CD4-positive, alpha-beta T cell treated with Interferon gamma for 1 hour (primary cell): ENCODE measurements around the gene ZNF599.
A peak's percentile ranks its signal among the peaks of the same experiment; 100 is the strongest.
"Not testable (repeated sequence)": the region's sequence is repeated elsewhere in the genome, so short reads cannot be mapped to it uniquely, and the experiment has no call there.

ENCODE experiments used
- DNase-seq: peaks from one replicate; pipeline ENCODE4 v3.0.0-alpha.2; 2020

ZNF599 gene

GRCh38 chr19:34772697-34773554, at the start of gene ZNF599:
TSS of gene ZNF599 (minus strand) at chr19:34773215. CDS start at chr19:34772841, 374 bp downstream.
- peak; percentile 89 for DNase-seq

DNA sequence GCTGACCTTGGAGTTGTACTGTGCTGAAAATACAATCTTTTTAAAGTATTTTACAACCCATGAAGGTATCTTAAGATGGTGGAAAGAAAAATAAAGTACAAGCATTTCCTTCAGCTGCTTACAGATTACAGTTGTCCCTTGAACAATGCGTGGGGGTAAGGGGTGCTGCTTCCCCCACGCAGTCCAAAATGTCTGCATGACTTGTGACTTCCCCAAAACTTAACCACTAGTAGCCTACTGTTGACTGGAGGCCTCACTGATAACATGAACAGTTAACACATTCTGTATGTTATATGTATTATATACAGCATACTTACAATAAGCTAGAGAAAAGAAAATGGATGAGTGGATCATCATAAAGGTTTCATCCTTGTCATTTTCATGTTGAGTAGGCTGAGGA, 45.3 kb upstream of the ZNF599 start:
- no peak for DNase-seq

DNA sequence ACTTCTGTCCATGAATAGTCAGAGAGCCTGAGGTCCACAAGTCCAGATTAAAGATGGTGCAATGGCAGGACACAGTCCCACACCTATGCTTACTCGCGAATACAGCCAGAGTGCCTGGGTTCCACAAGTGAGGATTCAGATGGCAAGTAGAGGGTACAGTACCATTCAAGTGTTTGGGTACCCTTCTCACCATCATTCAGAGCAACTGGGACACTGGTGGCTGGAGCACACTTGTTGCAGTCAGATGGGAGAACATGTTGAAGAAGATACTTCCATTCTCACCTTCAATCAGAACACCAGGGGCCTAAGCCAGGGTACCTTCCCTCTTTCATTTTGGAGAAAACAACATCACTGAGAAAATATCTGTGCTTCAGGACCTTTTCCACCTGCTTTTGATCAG, 43.7 kb upstream of the ZNF599 start:
- no peak for DNase-seq

DNA sequence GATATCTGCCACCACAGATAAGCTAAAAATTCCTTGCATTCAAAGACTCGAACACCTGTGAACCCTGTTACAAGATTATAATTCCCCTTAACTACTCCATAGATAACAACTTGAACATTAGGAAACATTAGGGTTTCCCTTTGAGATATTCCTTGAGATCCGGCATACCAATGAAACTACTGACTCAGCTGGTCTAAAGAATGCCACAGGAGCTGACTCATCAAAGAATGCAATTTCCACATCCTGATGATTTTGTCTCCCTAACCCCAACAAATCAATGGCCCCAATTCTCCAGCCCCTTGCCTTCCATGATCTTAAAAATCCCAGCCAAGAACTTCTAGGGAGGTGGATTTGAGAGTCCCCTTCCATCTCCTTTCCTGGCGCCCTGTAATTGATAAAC, 35.6 kb upstream of the ZNF599 start:
- no peak for DNase-seq

- DNase-seq, result no peak
Measured at GRCh38 chr19:34806976-34807860, 34.2 kb upstream of the ZNF599 start.

GRCh38 chr19:34804115-34804514, 31.1 kb upstream of the ZNF599 start:
- no peak for DNase-seq

DNA sequence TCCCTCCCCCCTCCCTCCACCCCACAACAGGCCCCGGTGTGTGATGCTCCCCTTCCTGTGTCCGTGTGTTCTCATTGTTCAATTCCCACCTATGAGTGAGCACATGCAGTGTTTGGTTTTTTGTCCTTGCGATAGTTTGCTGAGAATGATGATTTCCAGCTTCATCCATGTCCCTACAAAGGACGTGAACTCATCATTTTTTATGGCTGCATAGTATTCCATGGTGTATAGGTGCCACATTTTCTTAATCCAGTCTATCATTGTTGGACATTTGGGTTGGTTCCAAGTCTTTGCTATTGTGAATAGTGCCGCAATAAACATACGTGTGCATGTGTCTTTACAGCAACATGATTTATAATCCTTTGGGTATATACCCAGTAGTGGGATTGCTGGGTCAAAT, 23.9 kb upstream of the ZNF599 start:
- DNase-seq, result not testable (repeated sequence)

DNA sequence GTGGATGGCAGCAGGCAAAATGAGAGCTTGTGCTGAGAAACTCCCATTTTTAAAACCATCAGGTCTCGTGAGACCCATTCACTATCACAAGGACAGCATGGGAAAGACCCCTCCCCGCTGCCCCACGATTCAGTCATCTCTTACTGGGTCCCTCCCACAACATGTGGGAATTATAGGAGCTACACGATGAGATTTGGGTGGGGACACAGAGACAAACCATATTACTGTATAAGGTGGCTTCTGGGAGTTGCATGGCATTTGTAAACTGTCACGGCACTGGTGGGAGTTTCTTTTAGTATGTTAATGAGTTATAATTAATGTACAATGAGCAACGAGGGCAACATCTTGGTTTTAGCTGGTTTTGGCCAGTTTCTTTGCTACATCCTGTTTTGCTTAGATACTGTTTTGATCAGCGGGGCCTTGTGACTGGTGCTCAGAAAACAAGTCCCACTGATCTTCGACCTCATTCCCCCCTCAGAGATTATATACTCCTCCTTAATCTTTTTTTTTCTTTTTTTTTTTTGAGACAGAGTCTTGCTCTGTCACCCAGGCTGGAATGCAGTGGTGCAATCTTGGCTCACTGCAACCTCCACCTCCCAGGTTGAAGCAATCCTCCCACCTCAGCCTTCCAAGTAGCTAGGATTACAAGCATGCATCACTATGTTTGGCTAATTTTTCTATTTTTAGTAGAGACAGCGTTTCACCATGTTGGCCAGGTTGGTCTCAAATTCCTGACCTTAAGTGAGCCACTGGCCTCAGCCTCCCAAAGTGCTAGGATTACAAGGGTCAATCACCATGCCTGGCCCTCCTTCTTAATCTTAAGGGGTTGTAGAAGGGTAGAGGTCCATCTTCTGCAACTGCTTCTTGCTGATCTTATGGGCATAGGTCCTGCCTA, 21.3 kb upstream of the ZNF599 start:
- no peak for DNase-seq

DNA sequence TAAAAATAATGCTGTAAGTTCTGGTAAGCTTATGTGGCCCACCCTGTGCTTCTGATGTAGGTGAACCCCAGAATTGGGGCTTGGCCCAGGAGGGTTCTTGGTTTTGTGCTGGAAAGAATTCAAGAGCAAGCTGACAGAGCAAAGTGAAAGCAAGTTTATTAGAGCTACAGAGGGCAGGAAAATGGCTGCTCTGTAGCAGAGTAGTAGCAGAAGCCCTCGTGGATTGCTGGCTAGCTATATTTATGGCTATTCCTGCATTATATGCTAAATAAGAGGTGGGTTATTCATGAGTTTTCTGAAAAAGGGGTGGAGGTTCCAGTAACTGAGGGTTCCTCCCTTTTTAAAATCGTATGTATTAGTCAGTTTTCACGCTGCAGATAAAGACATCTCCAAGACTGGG, 20.6 kb upstream of the ZNF599 start:
- DNase-seq, result no peak

- no peak for DNase-seq
Measured at GRCh38 chr19:34788074-34788473, 15.1 kb upstream of the ZNF599 start.

- no peak for DNase-seq
Measured at GRCh38 chr19:34787059-34787824, 14.2 kb upstream of the ZNF599 start.

DNA sequence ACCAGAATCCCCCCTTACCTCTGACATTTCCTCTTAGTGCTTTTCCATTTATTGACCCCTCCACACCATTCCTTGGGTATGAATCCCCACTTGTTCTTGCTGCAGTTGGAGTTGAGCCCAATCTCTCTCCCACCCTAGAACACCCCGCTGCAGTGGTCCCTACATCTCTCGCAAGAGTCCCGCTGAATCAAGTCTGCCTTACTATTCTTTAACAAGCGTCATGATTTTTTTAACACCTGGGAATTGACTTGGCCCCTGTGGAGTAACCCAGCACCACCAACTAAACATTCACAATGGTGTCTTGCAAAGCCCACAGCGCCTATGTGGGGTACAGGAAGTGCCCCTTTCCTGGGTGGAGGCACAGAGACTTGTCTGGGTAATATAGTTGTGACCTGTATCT, 13.2 kb upstream of the ZNF599 start:
- DNase-seq, result no peak

GRCh38 chr19:34779652-34780051, 6.6 kb upstream of the ZNF599 start:
- DNase-seq, result no peak

- no peak for DNase-seq
Measured at GRCh38 chr19:34778342-34778741, 5.3 kb upstream of the ZNF599 start.

- DNase-seq, result no peak
Measured at GRCh38 chr19:34774857-34775256, 1.8 kb upstream of the ZNF599 start.

DNA sequence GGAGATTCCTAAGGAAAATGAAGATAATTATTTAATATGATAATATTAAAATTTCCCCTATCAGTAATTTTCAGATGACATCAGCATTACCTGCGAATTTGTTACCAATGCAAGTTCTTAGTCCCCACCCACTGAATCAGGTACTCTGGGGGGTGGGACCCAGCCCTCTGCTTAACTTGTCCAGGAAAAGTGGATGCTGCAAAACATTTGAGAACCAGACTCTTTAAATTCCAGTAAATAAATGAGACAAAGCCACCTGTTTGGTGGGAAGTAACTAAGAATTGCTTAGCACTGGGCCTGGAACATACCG, 495 bp upstream of the ZNF599 start:
- DNase-seq, result no peak

- DNase-seq, result no peak
Measured at GRCh38 chr19:34767951-34768350, 5.1 kb downstream of the ZNF599 start.

GRCh38 chr19:34766386-34766785, 6.6 kb downstream of the ZNF599 start:
- DNase-seq, result no peak

GRCh38 chr19:34759218-34759917, 13.6 kb downstream of the ZNF599 start:
- DNase-seq, result no peak

- no peak for DNase-seq
Measured at GRCh38 chr19:34757441-34757840, 15.6 kb downstream of the ZNF599 start.

DNA sequence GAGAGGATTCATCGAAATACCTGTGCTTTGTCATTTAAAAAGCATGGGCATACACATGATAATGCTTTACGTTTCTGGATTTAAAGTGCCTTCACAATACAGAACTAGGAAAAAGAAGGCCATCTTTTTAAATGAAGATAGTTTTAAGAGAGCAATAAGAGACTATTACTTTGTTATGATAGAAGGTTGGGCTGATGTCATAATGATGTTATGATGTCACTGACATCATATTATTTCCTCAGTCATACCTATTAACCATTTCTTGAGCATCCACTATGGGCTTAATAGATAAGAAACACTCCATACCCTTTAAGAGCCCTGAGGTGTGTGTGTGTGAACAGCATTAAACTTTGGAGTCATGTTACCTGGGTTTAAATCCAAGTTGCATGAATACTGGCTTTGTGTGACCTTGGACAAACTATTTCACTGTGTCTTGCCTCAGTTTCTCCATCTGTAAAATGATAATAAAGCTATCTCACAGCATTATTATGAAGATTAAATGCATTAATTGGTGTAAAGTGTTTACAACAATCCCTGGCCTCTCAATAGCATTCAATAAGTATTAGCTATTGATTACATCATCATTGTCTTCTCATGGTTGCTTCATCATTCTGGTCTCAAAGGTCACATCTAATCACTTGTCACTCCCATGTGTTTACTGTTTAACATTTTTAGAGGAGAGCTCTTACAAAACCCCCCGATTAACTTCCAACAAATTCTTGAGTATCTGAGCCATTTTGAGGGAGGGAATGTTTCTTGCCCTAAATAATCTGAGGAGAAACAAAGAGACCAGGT, 27.9 kb downstream of the ZNF599 start:
- DNase-seq, result no peak
